Gastrocnemius medialis (tissue), 4 donors: ENCODE results near the gene FFAR4.

Source experiments
- CTCF ChIP-seq, 5 experiments: fragments of 450-650 bp in 3 of 5; fragments of 200-600 bp in 2 of 5; sonication (generic) in 2 of 5; IDR thresholded peaks in 4 of 5; conservative IDR thresholded peaks in 1 of 5; 1 replicate in 4 of 5; 2 replicates in 1 of 5; pipeline ENCODE4 v1.5.1; 2016 to 2019; ENCODE audit warnings: antibody characterized with exemption in 5 of 5, mild to moderate bottlenecking in 3 of 5, moderate library complexity in 3 of 5
- POLR2A ChIP-seq, 2 donors: fragments of 450-650 bp; IDR thresholded peaks; one replicate each; pipeline ENCODE4 v1.6.1; 2017; ENCODE audit warnings: antibody characterized with exemption in 2 of 2, mild to moderate bottlenecking in 2 of 2, moderate library complexity in 2 of 2

DNA sequence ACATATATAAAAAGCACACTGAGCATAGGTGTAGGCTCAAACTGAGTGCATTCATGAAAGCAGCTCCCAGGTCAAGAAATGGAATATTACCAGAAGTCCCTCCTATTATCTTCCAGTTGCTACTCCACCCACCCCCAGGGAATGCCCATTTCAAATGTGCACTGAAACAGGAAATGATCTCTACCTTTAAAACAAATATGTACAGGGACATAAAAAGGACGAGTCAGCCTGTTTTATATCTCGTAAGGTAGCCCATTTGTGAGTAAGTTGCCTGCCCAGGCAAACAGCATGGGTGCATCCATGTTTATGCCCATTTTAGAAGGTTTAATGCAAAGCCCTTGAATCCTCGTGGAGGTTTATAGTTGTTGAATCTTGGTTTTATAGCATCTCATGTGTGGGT lies 10.4 kb downstream of the FFAR4 start:
- TF ChIP-seq CTCF (IDR thresholded peaks at IDR 0.05 in 4 of 5, conservative IDR thresholded peaks at IDR 0.05 in 1 of 5): no peak
- TF ChIP-seq POLR2A (IDR thresholded peaks at IDR 0.05): no peak
